HepG2 (cell line): ENCODE data around the gene CCDC93. TPM values are rescaled to one million over a fixed set of nuclear protein-coding genes. Genes with fewer than 3 reads are reported as not detected.

Experiments
- AGO2 ChIP-seq: fragments of 200-400 bp; formaldehyde crosslinking; optimal IDR thresholded peaks from 2 replicates; pipeline ENCODE3; 2017; ENCODE audit warnings: mild to moderate bottlenecking, low read depth, low read length, moderate library complexity
- ARID4A ChIP-seq: sonication (generic); formaldehyde crosslinking; IDR thresholded peaks from 2 replicates; pipeline ENCODE4 v1.5.0; 2020; ENCODE audit warnings: mild to moderate bottlenecking, missing genetic modification reagents, borderline replicate concordance
- ASH2L ChIP-seq: fragments of 300-600, 200-600 bp; sonication (generic); IDR thresholded peaks from 2 replicates; pipeline ENCODE4 v1.7.0; 2017; ENCODE audit warnings: low read depth, mild to moderate bottlenecking, moderate library complexity, mixed read lengths, low read length; ENCODE audit not compliant: insufficient read length
- ATF1 ChIP-seq: IDR thresholded peaks from 2 replicates; pipeline ENCODE4 v1.6.1; 2016; ENCODE audit warnings: mild to moderate bottlenecking, control low read depth
- GPN1 ChIP-seq: sonication (generic); formaldehyde crosslinking; IDR thresholded peaks from 2 replicates; pipeline ENCODE4 v1.5.1; 2020; ENCODE audit warnings: missing genetic modification reagents, borderline replicate concordance
- JUN ChIP-seq: sonication (generic); formaldehyde crosslinking; IDR thresholded peaks from 2 replicates; pipeline ENCODE4 v1.4.0; 2020; ENCODE audit warnings: mild to moderate bottlenecking, missing genetic modification reagents
- LCORL ChIP-seq, 2 experiments: fragments of 450-650 bp in 1 of 2; sonication (generic) in 1 of 2; formaldehyde crosslinking in 1 of 2; IDR thresholded peaks; 2 replicates each; pipeline versions ENCODE4 v1.5.0 to v1.6.1; 2017 to 2020; ENCODE audit warnings: antibody characterized with exemption in 1 of 2, missing genetic modification reagents in 1 of 2
- MIER2 ChIP-seq: IDR thresholded peaks from 2 replicates; pipeline ENCODE4 v1.6.1; 2016; ENCODE audit warnings: missing biosample characterization, missing genetic modification reagents
- RAD21 ChIP-seq: fragments of 450-650 bp; formaldehyde crosslinking; IDR thresholded peaks from 2 replicates; pipeline ENCODE4 v1.5.0; 2020; ENCODE audit warnings: mild to moderate bottlenecking
- SATB2 ChIP-seq: sonication (generic); formaldehyde crosslinking; IDR thresholded peaks from 2 replicates; pipeline ENCODE4 v1.5.0; 2020; ENCODE audit warnings: missing genetic modification reagents
- ZNF136 ChIP-seq: sonication (generic); formaldehyde crosslinking; IDR thresholded peaks from 2 replicates; pipeline ENCODE4 v1.8.1; 2022; ENCODE audit warnings: low read depth, mild to moderate bottlenecking, moderate library complexity, missing genetic modification reagents
- ZNF160 ChIP-seq: sonication (generic); formaldehyde crosslinking; IDR thresholded peaks from 2 replicates; pipeline ENCODE4 v1.8.0; 2022; ENCODE audit warnings: mild to moderate bottlenecking, inconsistent platforms, missing genetic modification reagents
- ZNF230 ChIP-seq: sonication (generic); formaldehyde crosslinking; IDR thresholded peaks from 2 replicates; pipeline ENCODE4 v1.4.0; 2020; ENCODE audit warnings: mild to moderate bottlenecking, missing genetic modification reagents
- ZNF556 ChIP-seq: sonication (generic); formaldehyde crosslinking; IDR thresholded peaks from 2 replicates; pipeline ENCODE4 v1.4.0; 2020; ENCODE audit warnings: mild to moderate bottlenecking, missing genetic modification reagents, borderline replicate concordance
- ZNF563 ChIP-seq: sonication (generic); formaldehyde crosslinking; IDR thresholded peaks from 2 replicates; pipeline ENCODE4 v1.8.0; 2022; ENCODE audit warnings: mild to moderate bottlenecking, moderate library complexity, missing genetic modification reagents
- ZNF639 ChIP-seq: conservative IDR thresholded peaks from 2 replicates; pipeline ENCODE4 v1.6.1; 2018; ENCODE audit warnings: missing genetic modification reagents
- ZSCAN9 ChIP-seq: IDR thresholded peaks from 2 replicates; pipeline ENCODE4 v1.6.1; 2016; ENCODE audit warnings: borderline replicate concordance
- polyA plus RNA-seq, 8 experiments: library from polyadenylated mRNA; depleted of rRNA in 3 of 8; stranded (reverse) in 7 of 8; unstranded in 1 of 8; fragments of >200 nt; fragmentation: Illumina TruSeq in 4 of 8; extraction: Trizol in 4 of 8; gene quantifications; 2 replicates each; pipeline versions ENCODE4 v1.2.1 to v1.2.3, GENCODE V29; 2011 to 2016; ENCODE audit warnings: low read depth in 4 of 8, missing spikeins in 1 of 8, mixed read lengths in 1 of 8; ENCODE audit not compliant: insufficient read depth in 1 of 8
- total RNA-seq, 5 experiments: library from RNA; depleted of rRNA; stranded (reverse); fragments of >200 nt; fragmentation: Illumina TruSeq; extraction: Trizol; gene quantifications; 2 replicates each; pipeline ENCODE4 v1.2.3, GENCODE V29; 2016; ENCODE audit warnings: low read depth in 1 of 5
- TF ChIP-seq, protein P1 (sequence below): sonication (generic); formaldehyde crosslinking; IDR thresholded peaks from 2 replicates; pipeline ENCODE4 v1.5.1; 2020; ENCODE audit warnings: mild to moderate bottlenecking, missing genetic modification reagents, borderline replicate concordance

The CCDC93 gene
- total and polyA plus RNA-seq, 2 of the 13 experiments (the other 11 are each of a cell fraction or from before 2014, with no cell fraction given): 37.2 to 53.2 TPM

GRCh38 chr2:117917223-117917917 is 96.5 kb downstream of the CCDC93 start (continued):
- TF ChIP-seq LCORL (IDR thresholded peaks at IDR 0.05): no peak
- TF ChIP-seq LCORL (CRISPR knock-in tag; IDR thresholded peaks at IDR 0.05): peak; percentile 34; the same call in 1 of the 2 replicates
- 0 out of 2 replicates have a peak, but pooled peaks have one; percentile 23 for TF ChIP-seq ZNF563 (CRISPR knock-in tag)
- no peak for TF ChIP-seq ZNF639 (CRISPR knock-in tag)
- TF ChIP-seq ZNF230: 0 out of 2 replicates have a peak, but pooled peaks have one; percentile 84
- TF ChIP-seq ZNF136 (CRISPR knock-in tag): 0 out of 2 replicates have a peak, but pooled peaks have one; percentile 76
- TF ChIP-seq ATF1 (CRISPR knock-in tag): peak; percentile 0; the same call in 1 of the 2 replicates
- TF ChIP-seq ZNF556: 0 out of 2 replicates have a peak, but pooled peaks have one; percentile 41
- no peak for TF ChIP-seq ZNF160 (CRISPR knock-in tag)
- peak; percentile 43; the same call in 1 of the 2 replicates for TF ChIP-seq JUN (CRISPR knock-in tag)
- TF ChIP-seq, protein P1, sequence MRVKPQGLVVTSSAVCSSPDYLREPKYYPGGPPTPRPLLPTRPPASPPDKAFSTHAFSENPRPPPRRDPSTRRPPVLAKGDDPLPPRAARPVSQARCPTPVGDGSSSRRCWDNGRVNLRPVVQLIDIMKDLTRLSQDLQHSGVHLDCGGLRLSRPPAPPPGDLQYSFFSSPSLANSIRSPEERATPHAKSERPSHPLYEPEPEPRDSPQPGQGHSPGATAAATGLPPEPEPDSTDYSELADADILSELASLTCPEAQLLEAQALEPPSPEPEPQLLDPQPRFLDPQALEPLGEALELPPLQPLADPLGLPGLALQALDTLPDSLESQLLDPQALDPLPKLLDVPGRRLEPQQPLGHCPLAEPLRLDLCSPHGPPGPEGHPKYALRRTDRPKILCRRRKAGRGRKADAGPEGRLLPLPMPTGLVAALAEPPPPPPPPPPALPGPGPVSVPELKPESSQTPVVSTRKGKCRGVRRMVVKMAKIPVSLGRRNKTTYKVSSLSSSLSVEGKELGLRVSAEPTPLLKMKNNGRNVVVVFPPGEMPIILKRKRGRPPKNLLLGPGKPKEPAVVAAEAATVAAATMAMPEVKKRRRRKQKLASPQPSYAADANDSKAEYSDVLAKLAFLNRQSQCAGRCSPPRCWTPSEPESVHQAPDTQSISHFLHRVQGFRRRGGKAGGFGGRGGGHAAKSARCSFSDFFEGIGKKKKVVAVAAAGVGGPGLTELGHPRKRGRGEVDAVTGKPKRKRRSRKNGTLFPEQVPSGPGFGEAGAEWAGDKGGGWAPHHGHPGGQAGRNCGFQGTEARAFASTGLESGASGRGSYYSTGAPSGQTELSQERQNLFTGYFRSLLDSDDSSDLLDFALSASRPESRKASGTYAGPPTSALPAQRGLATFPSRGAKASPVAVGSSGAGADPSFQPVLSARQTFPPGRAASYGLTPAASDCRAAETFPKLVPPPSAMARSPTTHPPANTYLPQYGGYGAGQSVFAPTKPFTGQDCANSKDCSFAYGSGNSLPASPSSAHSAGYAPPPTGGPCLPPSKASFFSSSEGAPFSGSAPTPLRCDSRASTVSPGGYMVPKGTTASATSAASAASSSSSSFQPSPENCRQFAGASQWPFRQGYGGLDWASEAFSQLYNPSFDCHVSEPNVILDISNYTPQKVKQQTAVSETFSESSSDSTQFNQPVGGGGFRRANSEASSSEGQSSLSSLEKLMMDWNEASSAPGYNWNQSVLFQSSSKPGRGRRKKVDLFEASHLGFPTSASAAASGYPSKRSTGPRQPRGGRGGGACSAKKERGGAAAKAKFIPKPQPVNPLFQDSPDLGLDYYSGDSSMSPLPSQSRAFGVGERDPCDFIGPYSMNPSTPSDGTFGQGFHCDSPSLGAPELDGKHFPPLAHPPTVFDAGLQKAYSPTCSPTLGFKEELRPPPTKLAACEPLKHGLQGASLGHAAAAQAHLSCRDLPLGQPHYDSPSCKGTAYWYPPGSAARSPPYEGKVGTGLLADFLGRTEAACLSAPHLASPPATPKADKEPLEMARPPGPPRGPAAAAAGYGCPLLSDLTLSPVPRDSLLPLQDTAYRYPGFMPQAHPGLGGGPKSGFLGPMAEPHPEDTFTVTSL (CRISPR knock-in tag): 0 out of 2 replicates have a peak, but pooled peaks have one; percentile 19
- TF ChIP-seq MIER2 (CRISPR knock-in tag): peak; percentile 6; the same call in 1 of the 2 replicates
- TF ChIP-seq RAD21: peak; percentile 77
- TF ChIP-seq ARID4A (CRISPR knock-in tag): peak; percentile 23; the same call in 1 of the 2 replicates
- 0 out of 2 replicates have a peak, but pooled peaks have one; percentile 20 for TF ChIP-seq ZSCAN9 (CRISPR knock-in tag)
- TF ChIP-seq GPN1 (CRISPR knock-in tag): no peak
- TF ChIP-seq ASH2L: peak; percentile 67
- no peak for TF ChIP-seq SATB2 (CRISPR knock-in tag)
- no peak for TF ChIP-seq AGO2
